IPS-NIHi7 (cell line): Measurements from ENCODE around the gene ZNF207.
"Not testable (repeated sequence)": the region's sequence is repeated elsewhere in the genome, so short reads cannot be mapped to it uniquely, and the experiment has no call there.

Experiments
- DNase-seq: peaks from one replicate; pipeline ENCODE4 v3.0.0; 2012; ENCODE audit warnings: mixed read lengths; ENCODE audit errors: extremely low spot score

Gene ZNF207

DNA sequence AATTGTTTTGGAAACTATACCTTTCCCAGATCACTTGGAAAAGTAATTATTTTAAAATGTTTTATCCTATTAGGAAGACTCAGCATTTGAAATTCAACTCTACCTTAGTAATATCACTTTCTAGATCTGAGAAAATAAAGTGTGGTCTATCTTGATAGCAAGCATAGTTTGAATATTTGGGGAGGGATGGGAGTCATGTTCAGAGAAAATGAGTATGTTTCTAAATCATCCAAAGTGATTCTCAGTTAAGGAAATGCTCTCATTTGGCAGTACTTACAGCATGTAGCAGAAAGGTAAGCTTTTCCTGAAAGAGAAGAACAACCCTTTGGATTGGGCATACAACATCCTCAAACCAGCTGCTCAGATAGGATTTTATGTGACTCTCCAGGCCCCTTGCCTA lies 14.9 kb upstream of the ZNF207 start:
- DNase-seq: no peak

DNA sequence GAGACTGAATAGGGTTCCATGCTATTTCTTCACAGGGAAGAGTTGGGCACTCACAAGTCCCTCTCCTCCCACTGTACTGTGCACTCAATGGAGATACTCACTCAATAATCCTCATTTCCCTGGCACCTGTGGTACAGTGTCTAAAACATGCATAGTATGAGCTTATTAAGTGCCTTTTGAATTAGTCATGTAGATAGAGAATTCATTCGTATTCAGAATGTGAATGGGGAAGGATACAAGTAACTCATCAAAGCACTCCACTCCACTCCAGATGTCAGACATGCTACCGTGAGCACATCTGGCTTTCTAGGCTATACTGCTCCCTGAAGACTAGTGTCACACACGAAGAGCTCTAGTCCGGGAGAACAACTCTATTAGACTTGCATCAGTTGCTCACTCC lies 14.3 kb upstream of the ZNF207 start:
- no peak for DNase-seq

DNA sequence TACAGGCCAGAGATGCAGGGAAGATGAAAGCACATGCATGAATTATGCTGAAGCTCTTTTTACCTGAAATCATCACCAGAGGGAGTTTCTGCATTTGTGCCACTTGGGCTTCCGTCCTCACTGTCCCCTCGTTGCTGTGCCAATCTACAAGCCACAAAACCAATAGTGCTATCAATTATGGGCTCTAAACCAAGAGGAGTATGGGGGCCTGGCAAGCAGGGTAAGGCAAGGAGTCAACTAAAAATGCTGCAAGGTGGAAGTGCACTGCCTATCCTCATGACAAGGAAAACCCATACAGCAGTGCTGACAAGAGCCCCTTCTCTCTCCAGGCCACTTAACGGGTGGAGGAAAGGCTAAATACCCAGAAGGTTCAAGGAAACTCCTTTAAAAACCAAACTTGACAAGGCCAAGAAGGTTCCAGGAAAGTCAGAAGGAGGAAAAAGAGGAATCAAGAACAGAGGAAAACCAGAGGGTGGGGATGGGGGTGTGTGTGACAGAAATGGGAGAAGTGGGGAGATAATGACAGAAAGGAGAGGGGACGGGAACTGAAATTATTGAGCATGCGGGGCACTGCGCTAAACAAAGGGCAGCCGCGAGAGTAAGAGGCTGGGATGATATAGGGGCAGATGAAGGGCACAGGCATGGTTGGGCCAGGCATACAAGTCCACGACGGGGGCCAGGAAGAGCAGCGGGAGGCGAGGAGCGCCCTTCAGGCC lies 8.7 kb upstream of the ZNF207 start:
- DNase-seq: no peak

GRCh38 chr17:32341857-32342602 lies 7.9 kb upstream of the ZNF207 start, which contains the start of gene C17orf75:
TSS of gene C17orf75 (minus strand) at chr17:32342173. CDS start at chr17:32342139, 34 bp downstream.
- peak; percentile 84 for DNase-seq

DNA sequence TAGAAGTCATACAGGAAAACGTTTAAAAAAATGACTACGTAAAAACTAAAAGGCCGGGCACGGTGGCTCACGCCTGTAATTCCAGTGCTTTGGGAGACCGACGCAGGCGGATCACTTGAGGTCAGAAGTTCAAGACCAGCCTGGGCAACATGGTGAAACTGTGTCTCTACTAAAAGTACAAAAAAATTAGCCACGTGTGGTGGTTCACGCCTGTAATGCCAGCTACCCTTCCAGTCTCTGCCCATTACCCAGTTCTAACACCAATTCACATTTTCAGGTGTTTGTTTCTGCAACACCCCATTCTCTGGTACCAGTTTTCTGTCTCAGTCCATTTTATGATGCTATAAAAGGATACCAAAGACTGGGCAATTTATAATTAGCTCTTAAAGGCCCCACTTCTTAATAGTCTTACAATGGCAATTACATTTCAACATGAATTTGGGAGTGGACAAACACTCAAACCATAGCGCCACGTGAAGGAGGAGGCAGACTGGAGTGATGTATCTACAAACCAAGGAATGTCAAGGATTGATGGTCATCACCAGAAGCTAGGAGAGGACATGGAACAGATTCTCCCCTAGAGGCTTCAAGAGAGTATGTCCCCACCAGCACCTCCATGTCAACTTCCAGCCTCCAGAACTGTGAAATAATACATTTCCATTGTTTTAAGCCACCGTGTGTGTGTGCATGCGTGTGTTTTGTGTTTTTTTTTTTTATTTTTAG lies 7.2 kb upstream of the ZNF207 start:
- DNase-seq: no peak

GRCh38 chr17:32345951-32346600 lies 3.9 kb upstream of the ZNF207 start:
- DNase-seq: no peak

GRCh38 chr17:32348483-32348800 lies 1.5 kb upstream of the ZNF207 start:
- no peak for DNase-seq

DNA sequence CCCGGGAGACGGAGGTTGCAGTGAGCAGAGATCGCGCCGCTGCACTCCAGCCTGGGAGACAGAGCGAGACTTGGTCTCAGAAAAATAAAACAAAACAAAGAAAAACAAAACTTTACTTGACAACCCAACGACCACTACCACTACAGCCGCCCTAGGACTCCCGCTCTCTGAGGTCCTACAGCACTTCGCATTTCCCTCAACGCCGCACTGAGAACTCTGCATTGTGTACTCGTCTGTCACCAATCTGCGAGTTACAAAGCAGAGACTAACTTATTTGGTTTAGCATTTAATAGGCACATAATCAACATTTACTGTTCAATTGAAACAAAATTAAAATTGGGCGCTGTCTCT lies 479 bp upstream of the ZNF207 start:
- no peak for DNase-seq

GRCh38 chr17:32350666-32351418 lies 885 bp downstream of the ZNF207 start:
- DNase-seq: no peak

DNA sequence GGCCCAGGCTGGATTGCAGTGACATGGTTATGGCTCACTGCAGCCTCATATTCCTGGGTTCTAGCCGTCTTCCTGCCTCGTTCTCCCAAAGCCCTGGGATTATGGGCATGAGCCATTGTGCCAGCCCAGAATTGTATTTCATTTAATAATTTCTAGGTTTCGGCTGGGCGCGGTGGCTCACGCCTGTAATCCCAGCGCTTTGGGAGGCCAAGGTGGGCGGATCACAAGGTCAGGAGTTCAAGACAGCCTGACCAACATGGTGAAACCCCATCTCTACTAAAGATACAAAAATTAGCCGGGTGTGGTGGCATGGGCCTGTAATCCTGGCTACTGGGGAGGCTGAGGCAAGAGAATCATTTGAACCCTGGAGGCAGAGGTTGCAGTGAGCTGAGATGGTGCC lies 2.8 kb downstream of the ZNF207 start:
- not testable (repeated sequence) for DNase-seq

- no peak for DNase-seq
These were observed 5.9 kb downstream of the ZNF207 start for GRCh38 chr17:32355649-32356377.

GRCh38 chr17:32356378-32356743 lies 6.4 kb downstream of the ZNF207 start:
- no peak for DNase-seq

GRCh38 chr17:32356750-32357149 lies 6.8 kb downstream of the ZNF207 start:
- DNase-seq: no peak

- DNase-seq: no peak
These were observed 7.7 kb downstream of the ZNF207 start for GRCh38 chr17:32357615-32358014.

DNA sequence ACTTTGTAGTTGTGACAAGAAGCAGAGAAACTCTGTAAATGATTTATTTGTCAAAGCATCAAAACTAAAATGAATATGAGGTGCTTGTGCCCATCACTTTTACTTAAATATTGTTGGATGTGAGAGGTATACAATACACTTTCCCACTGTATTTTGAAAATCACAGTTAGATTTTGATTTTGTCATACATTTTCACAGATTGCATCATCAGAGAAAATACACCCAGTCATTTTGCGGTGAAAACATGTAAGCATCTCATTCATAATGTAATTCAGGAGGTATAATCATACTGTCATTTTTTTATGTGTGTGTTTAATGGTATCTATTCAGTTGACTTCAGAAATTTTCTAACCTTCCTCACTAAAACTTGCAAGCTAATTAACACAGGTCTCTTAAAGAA lies 11.3 kb downstream of the ZNF207 start:
- no peak for DNase-seq

GRCh38 chr17:32370426-32370825 lies 20.5 kb downstream of the ZNF207 start:
- DNase-seq: no peak

DNA sequence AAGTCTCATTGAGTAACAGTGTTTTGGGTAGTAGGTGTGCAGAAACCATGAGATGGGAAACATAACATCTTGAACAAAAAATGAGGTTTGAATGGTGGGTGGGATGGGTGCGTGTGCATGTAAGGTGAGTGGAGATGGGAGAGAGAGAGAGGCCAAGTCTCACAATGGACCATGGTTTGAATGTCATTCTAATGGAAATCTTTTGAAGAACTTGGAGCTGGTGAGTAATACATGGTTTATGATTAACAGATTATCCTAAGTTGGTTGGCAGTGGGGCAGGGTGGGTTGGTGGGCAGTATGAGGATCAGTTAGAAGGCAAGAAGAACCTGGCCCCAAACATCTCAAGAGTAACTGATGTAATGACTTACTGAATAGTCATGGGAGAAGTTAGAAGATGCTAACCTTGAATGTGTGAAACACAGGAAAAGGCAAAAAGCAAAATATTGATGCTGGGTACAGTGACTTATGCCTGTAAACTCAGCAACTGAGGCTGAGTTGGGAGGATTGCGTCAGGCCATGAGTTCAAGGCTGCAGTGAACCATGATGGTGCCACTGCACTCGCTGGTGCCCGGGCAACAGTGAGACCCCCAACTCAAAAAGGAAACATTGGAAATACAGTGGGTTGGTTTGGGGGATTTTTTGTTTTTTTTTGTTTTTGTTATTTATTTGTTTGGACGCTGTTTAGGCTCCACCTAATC lies 32.7 kb downstream of the ZNF207 start:
- DNase-seq: no peak

- DNase-seq: no peak
These were observed 34.0 kb downstream of the ZNF207 start for GRCh38 chr17:32383926-32384434.

GRCh38 chr17:32385121-32385520 lies 35.2 kb downstream of the ZNF207 start:
- no peak for DNase-seq

DNA sequence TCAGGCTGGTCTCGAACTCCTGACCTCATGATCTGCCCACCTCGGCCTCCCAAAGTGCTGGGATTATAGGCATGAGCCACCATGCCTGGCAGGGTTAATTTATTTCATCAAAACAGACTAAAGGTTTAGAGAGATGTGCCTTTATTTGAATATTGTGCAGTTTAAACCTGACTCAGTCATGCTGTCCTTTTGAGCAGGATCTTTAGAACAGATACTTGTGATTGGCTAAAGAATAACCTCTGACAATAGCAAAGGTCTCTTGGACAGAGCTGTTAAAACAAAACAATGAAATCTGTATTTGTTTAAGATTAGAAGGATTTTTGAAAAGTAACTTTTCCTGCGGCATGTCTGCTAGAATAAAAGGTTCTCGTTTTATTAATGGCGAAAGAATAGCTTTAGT lies 36.0 kb downstream of the ZNF207 start:
- no peak for DNase-seq
